HepG2 (cell line): ENCODE results near the gene PDE8B. TPM values are rescaled to one million over a fixed set of nuclear protein-coding genes. Genes with fewer than 3 reads are reported as not detected.

Experiments used
- ATAC-seq: fragments of 200-7000 bp; cut with Tn5 transposase; 3 replicates; pipeline ENCODE4 v1.9.1; 2020; ENCODE audit warnings: mild to moderate bottlenecking, moderate library complexity
- BruUV-seq: library from RNA; stranded (reverse); fragments of 400-500 nt; replicated peaks from 2 replicates; lab custom pipeline; 2021; lab: Mats Ljungman, UMichigan
- CTCF ChIA-PET: fragments of 300-600 bp; formaldehyde crosslinking; extraction: SDS; loops from one replicate; lab custom pipeline; 2021; ENCODE audit warnings: low total read pairs, inconsistent platforms, low intra/inter-chr PET ratio; lab: Yijun Ruan, JAX
- POLR2A ChIA-PET: fragments of 350-600 bp; sonication (Branson Sonifier 250); formaldehyde crosslinking; loops from one replicate; lab custom pipeline; 2020; ENCODE audit warnings: antibody characterized with exemption, inconsistent platforms; lab: Yijun Ruan, JAX
- DNase-seq: peaks from one replicate; pipeline ENCODE4 v3.0.0-alpha.2; 2015; ENCODE audit warnings: low spot score
- FAIRE-seq: peaks from 3 replicates; lab custom pipeline; 2011; peaks lifted over from hg19 to GRCh38; lab: Jason Lieb, UNC
- H2AFZ ChIP-seq: one replicate; pipeline ENCODE4 v1.6.1; 2011; ENCODE audit warnings: low read length, inconsistent platforms
- H3K27ac ChIP-seq: fragments of 300-600 bp; 3 replicates; pipeline ENCODE4 v1.8.0; 2011; ENCODE audit warnings: mixed run types, mild to moderate bottlenecking, mixed read lengths, low read length, inconsistent platforms; ENCODE audit not compliant: insufficient read depth; ENCODE audit errors: extremely low read length
- H3K27me3 ChIP-seq, 2 experiments: fragments of 200-600 bp in 1 of 2; 2 replicates in 1 of 2; 3 replicates in 1 of 2; pipeline versions ENCODE4 v1.6.0 to v1.8.0; 2011; ENCODE audit warnings: low read length in 2 of 2, mild to moderate bottlenecking in 2 of 2, moderate library complexity in 2 of 2, inconsistent platforms in 1 of 2; ENCODE audit not compliant: insufficient read depth in 2 of 2, control insufficient read depth in 1 of 2
- H3K36me3 ChIP-seq, 2 experiments: fragments of 200-600 bp in 1 of 2; replicated peaks in 1 of 2; 2 replicates in 1 of 2; 3 replicates in 1 of 2; pipeline versions ENCODE4 v1.5.1 to v1.8.0; 2011; ENCODE audit warnings: low read length in 2 of 2, inconsistent platforms in 1 of 2; ENCODE audit not compliant: insufficient read depth in 2 of 2, control insufficient read depth in 1 of 2
- H3K4me1 ChIP-seq: 2 replicates; pipeline ENCODE4 v1.5.1; 2012; ENCODE audit warnings: low read length, inconsistent platforms; ENCODE audit not compliant: insufficient read depth
- H3K4me2 ChIP-seq: 2 replicates; pipeline ENCODE4 v1.6.0; 2011; ENCODE audit warnings: low read depth, low read length, inconsistent platforms
- H3K4me3 ChIP-seq, 3 experiments: fragments of 200-600 bp in 1 of 3; sonication (generic), shearing (Covaris generic) in 1 of 3; replicated peaks in 1 of 3; 2 replicates each; pipeline ENCODE4 v1.5.1; 2011 to 2016; ENCODE audit warnings: low read length in 3 of 3, inconsistent platforms in 2 of 3, low read depth in 2 of 3, mild to moderate bottlenecking in 2 of 3, control low read depth in 1 of 3, mixed read lengths in 1 of 3; ENCODE audit not compliant: insufficient read depth in 1 of 3
- H3K79me2 ChIP-seq: one replicate; pipeline ENCODE4 v1.6.1; 2011; ENCODE audit warnings: low read length, inconsistent platforms; ENCODE audit not compliant: insufficient read depth
- H3K9ac ChIP-seq: 2 replicates; pipeline ENCODE4 v1.6.0; 2011; ENCODE audit warnings: mild to moderate bottlenecking, low read depth, low read length, inconsistent platforms; ENCODE audit not compliant: insufficient read depth
- H3K9me3 ChIP-seq: 2 replicates; pipeline ENCODE4 v1.5.1; 2012; ENCODE audit warnings: mild to moderate bottlenecking, low read length
- H4K20me1 ChIP-seq: 2 replicates; pipeline ENCODE4 v1.6.0; 2011; ENCODE audit warnings: inconsistent platforms, mild to moderate bottlenecking, low read length, moderate library complexity; ENCODE audit not compliant: insufficient read depth
- DPF2 ChIP-seq: sonication (generic); formaldehyde crosslinking; IDR thresholded peaks from 2 replicates; pipeline ENCODE4 v1.4.0; 2020; ENCODE audit warnings: mild to moderate bottlenecking, low read depth, missing genetic modification reagents, borderline replicate concordance
- GATAD1 ChIP-seq: IDR thresholded peaks from 2 replicates; pipeline ENCODE4 v1.6.1; 2016; ENCODE audit warnings: missing genetic modification reagents, missing compliant biosample characterization
- GFI1 ChIP-seq: sonication (generic); formaldehyde crosslinking; IDR thresholded peaks from 2 replicates; pipeline ENCODE4 v1.5.0; 2020; ENCODE audit warnings: missing genetic modification reagents, mild to moderate bottlenecking, borderline replicate concordance
- MIXL1 ChIP-seq: IDR thresholded peaks from 2 replicates; pipeline ENCODE4 v1.6.1; 2016
- SETDB1 ChIP-seq: sonication (generic); formaldehyde crosslinking; IDR thresholded peaks from 2 replicates; pipeline ENCODE4 v1.5.1; 2020; ENCODE audit warnings: missing genetic modification reagents, mild to moderate bottlenecking, borderline replicate concordance
- SP4 ChIP-seq: sonication (generic); formaldehyde crosslinking; IDR thresholded peaks from 2 replicates; pipeline ENCODE4 v1.8.1; 2023; ENCODE audit warnings: mild to moderate bottlenecking, missing genetic modification reagents
- ZNF136 ChIP-seq: sonication (generic); formaldehyde crosslinking; IDR thresholded peaks from 2 replicates; pipeline ENCODE4 v1.8.1; 2022; ENCODE audit warnings: low read depth, mild to moderate bottlenecking, moderate library complexity, missing genetic modification reagents
- ZNF652 ChIP-seq: IDR thresholded peaks from 2 replicates; pipeline ENCODE4 v1.6.1; 2016; ENCODE audit warnings: low read depth, borderline replicate concordance
- WGBS: methylation state at CpG from one replicate; pipeline ENCODE4 v1.1.6; 2017; ENCODE audit warnings: low lambda C conversion rate; 5-methylcytosine and 5-hydroxymethylcytosine counted together
- in situ Hi-C: cut with HindIII; loops from 2 replicates; pipeline ENCODE4 v1.10.0; 2017; ENCODE audit warnings: low pct_unique_long_range_greater_than_20kb; ENCODE audit not compliant: extremely low pct_ligation_motif_present
- intact Hi-C: fragments of 100-400 bp; cut with micrococcal nuclease; formaldehyde crosslinking; loops from one replicate; pipeline ENCODE4 v1.10.0; 2022; ENCODE audit not compliant: unreplicated experiment
- polyA plus RNA-seq, 8 experiments: library from polyadenylated mRNA; depleted of rRNA in 3 of 8; stranded (reverse) in 7 of 8; unstranded in 1 of 8; fragments of >200 nt; fragmentation: Illumina TruSeq in 4 of 8; extraction: Trizol in 4 of 8; gene quantifications; 2 replicates each; pipeline versions ENCODE4 v1.2.1 to v1.2.3, GENCODE V29; 2011 to 2016; ENCODE audit warnings: low read depth in 4 of 8, missing spikeins in 1 of 8, mixed read lengths in 1 of 8; ENCODE audit not compliant: insufficient read depth in 1 of 8
- total RNA-seq, 5 experiments: library from RNA; depleted of rRNA; stranded (reverse); fragments of >200 nt; fragmentation: Illumina TruSeq; extraction: Trizol; gene quantifications; 2 replicates each; pipeline ENCODE4 v1.2.3, GENCODE V29; 2016; ENCODE audit warnings: low read depth in 1 of 5
- TF ChIP-seq, protein P1 (sequence below), 2 experiments: fragments of 450-650 bp in 1 of 2; sonication (generic) in 1 of 2; formaldehyde crosslinking; IDR thresholded peaks; 2 replicates each; pipeline versions ENCODE4 v1.5.0 to v1.8.0; 2020 to 2022; ENCODE audit warnings: mild to moderate bottlenecking in 1 of 2, missing genetic modification reagents in 1 of 2
- TF ChIP-seq, protein P2 (sequence below): sonication (generic); formaldehyde crosslinking; IDR thresholded peaks from 2 replicates; pipeline ENCODE4 v1.8.1; 2023; ENCODE audit warnings: missing genetic modification reagents, inconsistent platforms, borderline replicate concordance
- TF ChIP-seq, protein P3 (sequence below): sonication (generic); formaldehyde crosslinking; IDR thresholded peaks from 2 replicates; pipeline ENCODE4 v1.4.0; 2020; ENCODE audit warnings: mild to moderate bottlenecking, missing genetic modification reagents
- TF ChIP-seq, protein P4 (sequence below): sonication (generic); formaldehyde crosslinking; conservative IDR thresholded peaks from 2 replicates; pipeline ENCODE4 v1.8.1; 2023; ENCODE audit warnings: missing genetic modification reagents

PDE8B gene
- total and polyA plus RNA-seq, 2 of the 13 experiments (the other 11 are each of a cell fraction or from before 2014, with no cell fraction given) = 0.07 TPM; not detected in 1

DNA sequence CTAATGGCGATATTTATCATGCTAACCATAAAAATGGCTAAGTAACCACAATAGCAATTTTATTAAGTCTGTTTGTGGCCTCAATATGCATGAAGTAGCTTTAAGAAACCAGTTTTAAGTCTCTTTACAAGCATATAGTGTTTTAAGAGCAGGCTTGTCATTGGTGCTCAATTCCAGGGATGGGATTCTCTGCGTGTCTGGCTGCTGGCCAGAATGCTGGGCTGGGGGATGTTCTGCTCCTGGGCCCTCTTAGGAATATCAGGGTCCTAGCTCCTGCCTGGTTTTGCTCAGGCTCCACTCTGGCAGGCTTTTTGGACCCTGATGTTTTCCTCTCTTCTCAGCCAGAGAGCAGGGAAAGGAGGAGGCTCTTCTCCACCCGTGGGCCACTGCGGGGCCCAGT is 127.2 kb downstream of the PDE8B start:
- Histone ChIP-seq H3K79me2 (no peaks in the 10 kb centered on the region), H4K20me1 (no peaks in the 10 kb centered on the region), H3K9ac (no peak overlapping the region), H3K9me3 (no peaks in the 10 kb centered on the region), H3K4me3 (no peak overlapping the region), H3K27ac (no peak overlapping the region), H3K4me2 (no peak overlapping the region), H3K27me3 (peaks cover 0 to 3% of the 10 kb centered on the region in 2 experiments; a peak in 2 of 5 replicates), H3K36me3 (no peaks in the 10 kb centered on the region), H2AFZ (no peak overlapping the region), H3K4me1 (no peaks in the 10 kb centered on the region)
- ChIA-PET CTCF (no interaction called here), POLR2A (no interaction called here)
- intact Hi-C loops = no loop called here
- FAIRE-seq = no peak
- no peak for TF ChIP-seq SP4 (CRISPR knock-in tag)
- no peak for TF ChIP-seq ZNF136 (CRISPR knock-in tag)
- no peak for TF ChIP-seq DPF2 (CRISPR knock-in tag)
- no peak for DNase-seq
- 18% methylated on average over 4 of the region's 4 CpGs for WGBS
- in situ Hi-C loops = no loop called here
- BruUV-seq = no TSS peak
- no peak for ATAC-seq

DNA sequence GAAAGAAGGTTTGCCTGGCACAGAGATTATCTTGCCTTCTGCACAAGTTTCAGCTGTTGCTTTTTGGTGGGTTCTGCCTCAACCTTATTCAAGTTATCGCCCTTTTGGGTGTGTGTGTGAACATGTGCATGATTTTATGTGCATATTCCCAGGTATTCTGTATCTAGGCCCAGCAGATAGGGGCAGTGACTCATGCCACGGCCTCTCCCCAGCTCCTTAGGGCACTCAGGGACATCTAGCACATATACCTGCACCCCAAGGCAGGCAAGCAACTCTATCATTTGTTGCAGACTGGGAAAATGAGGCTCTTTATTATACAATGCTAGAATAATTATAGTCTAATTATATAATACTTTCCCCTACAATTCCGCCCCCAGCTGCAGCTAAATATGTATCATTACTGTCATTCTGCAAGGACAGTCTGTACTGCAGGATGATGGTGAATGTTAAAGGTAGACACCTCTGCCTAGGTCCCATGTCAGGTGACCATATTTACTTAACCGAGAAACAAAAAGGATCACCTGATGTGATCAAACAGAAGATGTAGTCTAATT is 128.9 kb downstream of the PDE8B start:
- Histone ChIP-seq H3K27me3 (peaks cover 0 to 3% of the 10 kb centered on the region in 2 experiments; a peak in 2 of 5 replicates), H3K27ac (no peak overlapping the region), H3K9me3 (no peaks in the 10 kb centered on the region), H2AFZ (no peak overlapping the region), H3K36me3 (no peaks in the 10 kb centered on the region), H3K9ac (no peak overlapping the region), H3K4me1 (no peaks in the 10 kb centered on the region), H3K4me2 (no peak overlapping the region), H3K79me2 (no peaks in the 10 kb centered on the region), H3K4me3 (no peak overlapping the region), H4K20me1 (no peaks in the 10 kb centered on the region)
- no peak for FAIRE-seq
- BruUV-seq = no TSS peak
- no peak for DNase-seq
- intact Hi-C loops (no loop called here), in situ Hi-C loops (no loop called here)
- ChIA-PET CTCF (no interaction called here), POLR2A (no interaction called here)
- ATAC-seq = no peak
- under 1% methylated on average over 4 of the region's 4 CpGs for WGBS
- TF ChIP-seq ZNF652 (CRISPR knock-in tag) (no peak), GATAD1 (no peak), MIXL1 (CRISPR knock-in tag) (no peak), GFI1 (CRISPR knock-in tag) (no peak), SETDB1 (CRISPR knock-in tag) (no peak)
- TF ChIP-seq, protein P1, sequence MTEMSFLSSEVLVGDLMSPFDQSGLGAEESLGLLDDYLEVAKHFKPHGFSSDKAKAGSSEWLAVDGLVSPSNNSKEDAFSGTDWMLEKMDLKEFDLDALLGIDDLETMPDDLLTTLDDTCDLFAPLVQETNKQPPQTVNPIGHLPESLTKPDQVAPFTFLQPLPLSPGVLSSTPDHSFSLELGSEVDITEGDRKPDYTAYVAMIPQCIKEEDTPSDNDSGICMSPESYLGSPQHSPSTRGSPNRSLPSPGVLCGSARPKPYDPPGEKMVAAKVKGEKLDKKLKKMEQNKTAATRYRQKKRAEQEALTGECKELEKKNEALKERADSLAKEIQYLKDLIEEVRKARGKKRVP (CRISPR knock-in tag; IDR thresholded peaks at IDR 0.05) = no peak
- TF ChIP-seq, protein P2, sequence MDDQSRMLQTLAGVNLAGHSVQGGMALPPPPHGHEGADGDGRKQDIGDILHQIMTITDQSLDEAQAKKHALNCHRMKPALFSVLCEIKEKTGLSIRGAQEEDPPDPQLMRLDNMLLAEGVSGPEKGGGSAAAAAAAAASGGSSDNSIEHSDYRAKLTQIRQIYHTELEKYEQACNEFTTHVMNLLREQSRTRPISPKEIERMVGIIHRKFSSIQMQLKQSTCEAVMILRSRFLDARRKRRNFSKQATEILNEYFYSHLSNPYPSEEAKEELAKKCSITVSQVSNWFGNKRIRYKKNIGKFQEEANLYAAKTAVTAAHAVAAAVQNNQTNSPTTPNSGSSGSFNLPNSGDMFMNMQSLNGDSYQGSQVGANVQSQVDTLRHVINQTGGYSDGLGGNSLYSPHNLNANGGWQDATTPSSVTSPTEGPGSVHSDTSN = no peak
- TF ChIP-seq, protein P3, sequence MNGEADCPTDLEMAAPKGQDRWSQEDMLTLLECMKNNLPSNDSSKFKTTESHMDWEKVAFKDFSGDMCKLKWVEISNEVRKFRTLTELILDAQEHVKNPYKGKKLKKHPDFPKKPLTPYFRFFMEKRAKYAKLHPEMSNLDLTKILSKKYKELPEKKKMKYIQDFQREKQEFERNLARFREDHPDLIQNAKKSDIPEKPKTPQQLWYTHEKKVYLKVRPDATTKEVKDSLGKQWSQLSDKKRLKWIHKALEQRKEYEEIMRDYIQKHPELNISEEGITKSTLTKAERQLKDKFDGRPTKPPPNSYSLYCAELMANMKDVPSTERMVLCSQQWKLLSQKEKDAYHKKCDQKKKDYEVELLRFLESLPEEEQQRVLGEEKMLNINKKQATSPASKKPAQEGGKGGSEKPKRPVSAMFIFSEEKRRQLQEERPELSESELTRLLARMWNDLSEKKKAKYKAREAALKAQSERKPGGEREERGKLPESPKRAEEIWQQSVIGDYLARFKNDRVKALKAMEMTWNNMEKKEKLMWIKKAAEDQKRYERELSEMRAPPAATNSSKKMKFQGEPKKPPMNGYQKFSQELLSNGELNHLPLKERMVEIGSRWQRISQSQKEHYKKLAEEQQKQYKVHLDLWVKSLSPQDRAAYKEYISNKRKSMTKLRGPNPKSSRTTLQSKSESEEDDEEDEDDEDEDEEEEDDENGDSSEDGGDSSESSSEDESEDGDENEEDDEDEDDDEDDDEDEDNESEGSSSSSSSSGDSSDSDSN = no peak
- TF ChIP-seq, protein P4, sequence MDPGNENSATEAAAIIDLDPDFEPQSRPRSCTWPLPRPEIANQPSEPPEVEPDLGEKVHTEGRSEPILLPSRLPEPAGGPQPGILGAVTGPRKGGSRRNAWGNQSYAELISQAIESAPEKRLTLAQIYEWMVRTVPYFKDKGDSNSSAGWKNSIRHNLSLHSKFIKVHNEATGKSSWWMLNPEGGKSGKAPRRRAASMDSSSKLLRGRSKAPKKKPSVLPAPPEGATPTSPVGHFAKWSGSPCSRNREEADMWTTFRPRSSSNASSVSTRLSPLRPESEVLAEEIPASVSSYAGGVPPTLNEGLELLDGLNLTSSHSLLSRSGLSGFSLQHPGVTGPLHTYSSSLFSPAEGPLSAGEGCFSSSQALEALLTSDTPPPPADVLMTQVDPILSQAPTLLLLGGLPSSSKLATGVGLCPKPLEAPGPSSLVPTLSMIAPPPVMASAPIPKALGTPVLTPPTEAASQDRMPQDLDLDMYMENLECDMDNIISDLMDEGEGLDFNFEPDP (CRISPR knock-in tag) = no peak
